NCI-H226 (cell line): ENCODE measurements around the gene ATAD3C.
A peak's percentile ranks its signal among the peaks of the same experiment; 100 is the strongest.
"Not testable (repeated sequence)": the region's sequence is repeated elsewhere in the genome, so short reads cannot be mapped to it uniquely, and the experiment has no call there.

ENCODE experiments used
- DNase-seq: peaks from one replicate; pipeline ENCODE4 v3.0.0-alpha.2; 2015

The ATAD3C gene

GRCh38 chr1:1452365-1452739 is 2.9 kb downstream of the ATAD3C start:
- DNase-seq, result not testable (repeated sequence)

GRCh38 chr1:1452882-1453281 is 3.4 kb downstream of the ATAD3C start:
- no peak for DNase-seq

- DNase-seq, result not testable (repeated sequence)
Observed at GRCh38 chr1:1454286-1455056, 5.0 kb downstream of the ATAD3C start.

- DNase-seq, result no peak
Observed at GRCh38 chr1:1455366-1455884, 5.9 kb downstream of the ATAD3C start.

GRCh38 chr1:1455934-1456333 is 6.4 kb downstream of the ATAD3C start:
- not testable (repeated sequence) for DNase-seq

- not testable (repeated sequence) for DNase-seq
Observed at GRCh38 chr1:1456683-1457255, 7.3 kb downstream of the ATAD3C start.

- not testable (repeated sequence) for DNase-seq
Observed at GRCh38 chr1:1459156-1459555, 9.7 kb downstream of the ATAD3C start.

GRCh38 chr1:1459711-1460110 is 10.2 kb downstream of the ATAD3C start:
- not testable (repeated sequence) for DNase-seq

- DNase-seq, result no peak
Observed at GRCh38 chr1:1460540-1461130, 11.1 kb downstream of the ATAD3C start.

- peak; percentile 17 for DNase-seq
Observed at GRCh38 chr1:1461721-1462317, 12.3 kb downstream of the ATAD3C start.

- peak; percentile 90 for DNase-seq
Observed at GRCh38 chr1:1462318-1462966, 13.0 kb downstream of the ATAD3C start.

GRCh38 chr1:1463312-1463711 is 13.8 kb downstream of the ATAD3C start:
- DNase-seq, result no peak

- DNase-seq, result not testable (repeated sequence)
Observed at GRCh38 chr1:1468196-1468985, 18.9 kb downstream of the ATAD3C start.

- no peak for DNase-seq
Observed at GRCh38 chr1:1470626-1471388, 21.3 kb downstream of the ATAD3C start.

GRCh38 chr1:1471389-1472052 is 22.0 kb downstream of the ATAD3C start, which contains the start of gene ATAD3B:
ATAD3B (plus strand) TSS chr1:1471765; CDS start chr1:1471885, 120 bp downstream.
- peak; percentile 91 for DNase-seq

GRCh38 chr1:1472053-1472876 is 22.8 kb downstream of the ATAD3C start:
- DNase-seq, result not testable (repeated sequence)

- not testable (repeated sequence) for DNase-seq
Observed at GRCh38 chr1:1476011-1476410, 26.5 kb downstream of the ATAD3C start.

GRCh38 chr1:1477206-1477605 is 27.7 kb downstream of the ATAD3C start:
- no peak for DNase-seq
